ENCODE results near the gene SLK.

SLK gene

DNA sequence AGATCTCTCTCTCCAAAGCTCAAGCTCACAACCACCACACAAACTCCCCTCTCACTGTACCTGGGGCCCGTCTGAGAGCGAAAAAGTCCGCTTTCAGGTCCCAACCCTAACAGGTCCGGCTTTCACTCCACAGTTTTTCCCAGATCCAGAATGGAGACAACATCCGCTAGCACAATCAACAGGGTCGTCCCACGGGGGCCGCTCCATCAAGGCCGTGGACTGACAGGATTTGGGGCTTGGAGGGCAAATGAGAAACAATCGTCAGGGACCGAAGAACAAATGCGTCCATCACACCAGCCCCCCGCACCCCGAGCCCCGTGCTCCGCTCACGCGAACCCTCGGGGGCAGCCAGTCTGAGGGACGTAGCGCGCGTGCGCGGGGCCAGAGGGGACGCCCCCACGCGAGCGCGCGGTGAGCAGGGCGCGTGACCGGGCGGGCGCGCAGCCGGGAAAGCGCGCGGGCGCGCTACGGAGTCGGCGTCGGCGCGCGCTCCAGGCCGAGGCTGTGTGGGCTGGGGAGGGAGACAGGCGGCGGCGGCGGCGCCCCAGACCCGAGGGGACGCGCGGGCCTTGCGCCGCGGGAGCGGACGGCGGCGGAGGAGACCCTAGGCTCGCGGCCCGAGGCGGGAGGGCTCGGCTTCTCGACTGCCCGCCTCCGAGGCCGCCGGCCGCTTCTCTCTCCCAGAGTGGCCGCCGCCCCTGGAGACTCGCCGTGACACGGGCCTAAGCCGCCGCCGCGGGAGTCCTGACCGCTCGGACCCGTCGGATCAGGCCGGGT, at the start of gene SLK:
Gene SLK, plus strand, starts transcription at position 470 of the 777 bp plus-strand sequence. CDS start 606 bp downstream, outside the sequence.
- peak; percentile 88 for DNase-seq

DNA sequence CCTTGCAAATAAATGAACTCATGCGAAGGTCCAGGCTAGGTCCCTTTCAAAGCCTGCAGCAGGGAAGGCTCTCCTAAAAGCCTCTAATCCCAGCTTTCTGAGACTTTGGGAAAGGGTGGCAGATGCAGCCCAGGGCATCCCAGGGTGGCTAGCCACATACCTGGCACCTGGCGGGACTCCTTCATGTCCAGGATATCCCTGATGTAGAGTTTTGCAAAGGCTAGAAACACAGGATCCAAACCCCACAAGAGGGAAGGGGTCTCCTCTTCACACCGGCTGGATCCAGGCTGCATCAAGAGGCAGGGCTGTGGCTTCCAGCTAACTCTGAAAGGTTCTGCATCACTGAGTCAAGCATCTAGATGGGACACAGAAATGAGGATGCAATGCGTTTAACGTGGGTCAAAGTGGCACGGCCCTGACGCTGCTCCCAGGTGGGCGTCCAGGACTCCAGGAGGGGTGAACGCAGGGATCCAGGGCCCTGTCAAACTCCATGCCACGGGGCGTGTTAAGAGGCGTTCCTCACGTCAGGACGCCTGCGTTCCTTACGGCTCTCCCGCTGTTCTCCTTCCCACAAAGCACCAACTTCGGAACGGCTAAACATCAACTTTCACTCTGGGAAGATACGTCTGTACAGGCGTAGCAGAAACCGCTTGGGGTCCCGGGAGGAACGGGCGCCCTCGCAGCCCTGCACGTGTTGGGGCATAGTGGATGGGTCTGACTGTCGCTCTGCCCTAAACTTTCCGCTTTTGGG, 49.5 kb upstream of the SLK start:
- DNase-seq = peak; percentile 37

DNA sequence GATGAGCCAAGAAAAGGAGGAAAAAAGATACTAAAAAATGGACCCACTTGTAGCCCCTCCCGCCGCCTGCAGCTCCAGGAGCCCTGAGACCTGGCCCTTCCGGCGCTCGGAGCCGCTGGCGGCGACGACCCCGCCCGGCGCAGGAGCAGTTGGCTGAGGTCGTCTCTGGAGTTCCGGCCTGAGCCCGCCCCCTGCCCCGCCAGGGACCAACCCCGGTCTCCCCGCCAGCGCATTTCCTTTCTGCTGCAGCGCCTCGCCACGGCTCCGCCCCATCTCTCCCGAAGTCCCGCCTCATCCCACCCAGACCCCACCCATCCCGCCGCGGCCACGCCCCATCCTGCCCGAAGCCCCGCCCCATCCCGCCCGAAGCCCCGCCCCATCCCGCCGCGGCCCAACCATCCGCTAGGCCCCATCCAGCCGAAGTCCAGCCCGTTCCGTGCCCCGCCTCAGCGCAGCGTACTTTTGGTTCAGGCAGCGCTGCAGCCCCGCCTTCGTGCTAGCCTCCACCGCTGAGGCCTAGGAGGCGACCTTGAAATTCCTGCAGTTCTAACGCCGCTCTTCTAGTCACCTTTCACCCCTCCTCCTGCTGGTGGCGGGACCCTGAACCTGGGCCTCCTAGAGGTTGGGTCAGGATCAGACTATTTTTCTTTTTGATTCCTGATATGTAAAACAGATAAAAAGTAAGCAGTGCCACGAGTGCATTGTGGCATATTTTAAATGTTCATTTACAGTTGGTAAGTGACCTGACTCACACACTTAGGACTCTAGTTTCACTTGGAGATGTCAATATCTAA, 48.7 kb upstream of the SLK start, which contains the start of gene STN1:
Gene STN1, minus strand, starts transcription at position 132 of the 794 bp plus-strand sequence. CDS start 590 bp downstream, outside the sequence.
- DNase-seq = peak; percentile 99

- no peak for DNase-seq
Observed at GRCh38 chr10:103919648-103920025, 47.3 kb upstream of the SLK start.

DNA sequence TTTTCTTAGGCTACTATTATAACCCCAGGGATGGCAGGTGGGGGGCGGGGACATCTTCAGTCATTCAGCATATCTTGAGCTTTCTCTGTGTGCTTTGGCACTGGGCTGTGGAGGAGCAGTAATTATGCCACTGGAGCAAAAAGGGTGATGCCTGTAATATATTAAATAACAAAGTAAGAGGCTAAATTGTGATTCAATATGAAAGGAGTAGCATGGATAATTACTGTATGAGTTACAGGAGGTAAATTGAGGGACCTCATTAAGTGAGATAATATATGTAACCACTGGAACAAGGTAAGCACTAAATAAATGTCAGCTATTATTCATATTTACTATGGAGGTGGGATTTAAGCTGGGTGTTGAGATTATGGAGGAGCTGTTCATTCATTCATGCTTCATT, 45.7 kb upstream of the SLK start:
- DNase-seq = no peak

- peak; percentile 48 for DNase-seq
Observed at GRCh38 chr10:103921750-103922195, 45.2 kb upstream of the SLK start.

- DNase-seq = no peak
Observed at GRCh38 chr10:103922659-103923058, 44.3 kb upstream of the SLK start.

- no peak for DNase-seq
Observed at GRCh38 chr10:103923502-103923901, 43.4 kb upstream of the SLK start.

DNA sequence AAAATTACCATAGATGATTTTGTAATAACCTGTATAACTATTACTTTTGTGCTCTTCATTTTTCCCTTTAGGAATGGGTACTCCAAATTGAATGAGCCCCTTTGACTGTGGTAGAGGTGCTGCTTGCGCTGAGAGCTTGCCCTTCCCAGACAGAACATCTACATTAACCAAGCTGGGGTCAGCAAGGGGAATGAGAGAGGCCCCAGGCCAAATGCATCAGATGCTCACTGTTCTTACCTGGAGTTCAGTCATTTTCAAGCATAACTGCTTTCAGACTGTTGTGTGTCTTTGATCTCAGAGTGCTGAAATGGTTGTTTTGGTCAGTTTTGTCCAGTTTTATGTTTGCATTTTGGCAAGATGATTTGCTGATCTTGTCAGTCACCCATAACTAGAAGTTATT, 41.3 kb upstream of the SLK start:
- no peak for DNase-seq

DNA sequence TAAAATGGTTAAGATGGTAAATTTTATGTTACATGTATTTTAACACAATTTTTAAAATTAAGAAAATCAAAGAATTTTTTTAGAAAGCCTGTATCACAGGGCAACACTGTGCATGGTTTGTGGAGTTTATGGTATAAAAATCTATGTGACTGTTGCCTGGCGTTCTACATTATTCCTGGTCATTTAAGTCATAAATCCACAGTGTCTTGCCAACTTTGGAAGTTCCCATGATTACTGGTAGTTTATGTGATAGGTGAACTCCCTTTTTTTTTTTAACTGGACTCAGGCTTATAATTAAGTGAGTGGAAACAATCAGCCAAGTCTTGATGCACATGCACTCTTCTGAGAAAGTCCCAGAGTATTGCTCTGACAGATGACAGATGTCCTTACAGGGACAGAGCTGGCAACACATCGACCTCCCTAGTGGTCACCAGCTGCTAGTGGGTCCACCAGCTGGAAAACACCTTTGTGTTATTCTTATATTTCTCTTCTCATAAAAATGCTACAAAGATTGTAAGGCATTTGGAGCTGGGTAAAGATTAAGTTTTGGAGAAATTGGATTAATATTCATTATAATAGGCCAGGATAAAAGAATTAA, 40.1 kb upstream of the SLK start:
- DNase-seq = no peak

- DNase-seq = no peak
Observed at GRCh38 chr10:103928784-103929183, 38.2 kb upstream of the SLK start.

- DNase-seq = no peak
Observed at GRCh38 chr10:103929381-103929921, 37.5 kb upstream of the SLK start.

- DNase-seq = no peak
Observed at GRCh38 chr10:103930449-103930848, 36.5 kb upstream of the SLK start.

- DNase-seq = no peak
Observed at GRCh38 chr10:103930881-103931280, 36.1 kb upstream of the SLK start.

GRCh38 chr10:103931603-103932002, 35.3 kb upstream of the SLK start:
- DNase-seq = no peak

DNA sequence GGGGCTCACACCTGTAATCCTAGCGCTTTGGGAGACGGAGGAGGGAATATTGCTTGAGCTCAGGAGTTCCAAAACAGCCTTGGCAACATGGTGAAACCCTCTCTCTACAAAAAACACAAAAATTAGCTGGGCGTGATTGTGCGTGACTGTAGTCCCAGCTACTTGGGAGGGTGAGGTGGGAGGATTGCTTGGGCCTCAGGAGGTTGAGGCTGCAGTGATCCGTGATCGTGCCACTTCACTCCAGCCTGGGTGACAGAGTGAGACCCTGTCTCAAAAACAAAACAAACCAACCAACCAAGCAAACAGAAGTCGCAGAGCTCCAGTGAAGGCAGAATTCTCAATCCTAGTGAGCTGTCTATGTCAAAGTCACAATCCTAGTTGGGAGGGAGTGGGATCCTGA, 34.7 kb upstream of the SLK start:
- DNase-seq = no peak

DNA sequence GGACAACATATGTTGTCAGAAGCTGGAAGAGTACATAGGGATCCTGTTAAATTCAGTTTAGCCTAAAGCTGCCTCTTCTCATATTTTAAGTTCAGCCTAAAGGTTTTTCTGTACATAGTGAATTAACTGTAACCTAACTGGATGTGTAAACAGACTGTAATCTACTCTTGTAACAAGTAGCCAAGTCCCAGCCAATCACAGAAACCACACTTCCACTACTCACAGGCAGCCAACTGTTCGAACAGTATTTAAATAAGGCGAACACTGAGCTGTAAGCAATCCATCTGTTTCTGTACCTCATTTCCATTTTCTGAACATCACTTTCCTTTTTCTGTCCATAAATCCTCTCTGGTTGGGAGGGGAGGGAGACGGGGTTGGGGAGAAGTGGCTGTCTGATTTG, 34.0 kb upstream of the SLK start:
- DNase-seq = no peak

GRCh38 chr10:103933557-103934121, 33.3 kb upstream of the SLK start:
- no peak for DNase-seq

DNA sequence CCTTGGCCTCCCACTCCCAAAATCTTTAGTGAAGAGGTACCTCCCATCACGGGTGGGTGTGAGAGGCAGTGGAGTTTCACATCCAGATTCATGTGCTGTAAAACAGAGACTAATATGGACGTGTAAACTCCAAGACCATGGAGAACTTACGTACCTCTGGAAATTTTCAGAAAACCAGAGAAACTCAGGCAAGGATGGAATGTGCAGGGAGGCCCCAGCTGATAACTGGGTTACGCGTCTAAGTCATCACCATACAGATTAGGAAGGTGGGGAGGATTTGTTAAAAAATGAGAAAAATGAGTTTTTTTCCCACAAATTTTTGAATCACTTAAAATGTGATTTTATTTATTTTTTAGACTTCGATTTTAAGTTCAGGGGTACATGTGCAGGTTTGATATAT, 32.6 kb upstream of the SLK start:
- no peak for DNase-seq

- DNase-seq = no peak
Observed at GRCh38 chr10:103936022-103936421, 30.9 kb upstream of the SLK start.

GRCh38 chr10:103939522-103939921, 27.4 kb upstream of the SLK start:
- DNase-seq = no peak

DNA sequence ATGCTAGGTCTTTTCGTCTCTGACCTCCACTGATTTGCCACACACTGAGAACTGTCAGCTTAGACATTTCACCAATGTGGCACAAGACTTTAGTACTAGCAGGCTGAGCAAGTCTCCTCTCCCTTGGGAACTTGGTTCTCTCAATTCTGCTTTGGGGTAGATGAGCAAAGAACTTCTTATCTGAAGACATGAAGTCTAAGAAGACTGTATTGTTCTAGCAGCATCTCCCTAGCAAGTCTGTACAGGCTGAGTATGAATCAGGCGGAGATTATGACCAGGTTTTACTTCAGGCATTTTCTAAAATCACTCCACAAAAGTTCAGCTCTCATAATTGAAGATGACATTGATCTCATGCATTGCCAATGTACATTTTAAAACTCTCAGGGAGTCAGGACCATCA, 25.1 kb upstream of the SLK start:
- DNase-seq = no peak
